GM18519 (cell line): ENCODE data around the gene EXOC3.
"Not testable (repeated sequence)": the region's sequence is repeated elsewhere in the genome, so short reads cannot be mapped to it uniquely, and the experiment has no call there.

Experiments used
- ATAC-seq: cut with Tn5 transposase; IDR thresholded peaks from one replicate; pipeline ENCODE4 v1.9.1; 2021; ENCODE audit warnings: mild to moderate bottlenecking, moderate library complexity; ENCODE audit not compliant: unreplicated experiment, low FRiP score

Gene EXOC3

GRCh38 chr5:470961-471749, 28.2 kb downstream of the EXOC3 start:
- no peak for ATAC-seq

DNA sequence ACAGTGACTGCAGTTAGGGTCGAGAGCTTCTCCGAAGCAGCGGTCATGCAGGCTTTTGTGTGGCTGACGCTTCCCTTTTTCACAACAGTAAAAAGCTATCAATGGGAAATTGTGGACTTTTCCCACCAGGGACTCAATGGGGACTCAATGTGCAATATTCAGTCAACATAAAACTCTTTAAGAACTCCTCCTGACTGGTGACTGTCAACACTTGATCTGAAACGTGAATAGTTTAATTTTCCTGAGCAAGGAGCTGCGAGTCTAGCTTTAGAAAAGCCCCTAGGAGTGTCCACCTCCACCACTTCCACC, 28.7 kb downstream of the EXOC3 start:
- no peak for ATAC-seq

GRCh38 chr5:472076-472655, 29.2 kb downstream of the EXOC3 start:
- ATAC-seq: no peak

- peak; percentile 58 for ATAC-seq
These were observed 29.9 kb downstream of the EXOC3 start for GRCh38 chr5:472656-473550.

DNA sequence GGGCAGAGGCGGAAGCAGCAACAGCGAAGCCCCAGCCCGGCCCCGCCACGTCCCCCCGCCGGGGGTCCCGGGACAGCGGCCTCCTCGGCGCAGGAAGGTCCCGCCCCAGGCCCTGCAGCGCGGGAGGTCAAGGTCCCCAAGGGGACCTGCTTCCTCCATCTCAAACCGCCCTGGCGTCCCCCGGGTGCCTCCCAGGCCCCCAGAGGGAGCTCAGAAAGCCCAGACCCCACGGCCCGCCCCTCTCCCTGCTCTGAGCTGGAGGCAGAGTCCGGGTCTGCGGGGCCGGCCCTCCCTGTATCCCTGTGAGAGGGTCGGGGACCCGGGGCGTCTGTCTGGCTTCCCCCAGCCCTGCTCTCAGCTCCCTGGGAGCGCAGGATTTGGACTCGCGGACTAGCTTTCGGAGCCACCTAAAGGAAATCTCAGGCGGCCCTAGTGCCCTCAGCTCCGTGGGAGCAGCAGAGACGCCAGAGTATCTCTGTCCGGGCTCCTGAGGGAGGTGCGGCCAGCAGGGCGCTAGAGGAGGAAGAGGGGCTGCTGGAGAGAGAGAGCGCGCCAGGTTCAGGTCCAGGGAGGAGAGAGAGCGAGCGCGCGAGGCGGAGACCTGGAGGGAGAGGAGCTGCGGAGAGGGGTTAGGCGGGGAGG, 30.7 kb downstream of the EXOC3 start:
- peak; percentile 16 for ATAC-seq

DNA sequence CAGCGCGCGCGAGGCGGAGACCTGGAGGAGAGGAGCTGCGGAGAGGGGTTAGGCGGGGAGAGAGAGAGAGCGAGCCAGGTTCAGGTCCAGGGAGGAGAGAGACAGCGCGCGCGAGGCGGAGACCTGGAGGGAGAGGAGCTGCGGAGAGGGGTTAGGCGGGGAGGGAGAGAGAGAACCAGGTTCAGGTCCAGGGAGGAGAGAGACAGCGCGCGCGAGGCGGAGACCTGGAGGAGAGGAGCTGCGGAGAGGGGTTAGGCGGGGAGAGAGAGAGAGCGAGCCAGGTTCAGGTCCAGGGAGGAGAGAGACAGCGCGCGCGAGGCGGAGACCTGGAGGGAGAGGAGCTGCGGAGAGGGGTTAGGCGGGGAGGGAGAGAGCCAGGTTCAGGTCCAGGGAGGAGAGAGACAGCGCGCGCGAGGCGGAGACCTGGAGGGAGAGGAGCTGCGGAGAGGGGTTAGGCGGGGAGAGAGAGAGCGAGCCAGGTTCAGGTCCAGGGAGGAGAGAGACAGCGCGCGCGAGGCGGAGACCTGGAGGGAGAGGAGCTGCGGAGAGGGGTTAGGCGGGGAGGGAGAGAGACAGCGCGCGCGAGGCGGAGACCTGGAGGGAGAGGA, 31.4 kb downstream of the EXOC3 start:
- ATAC-seq: not testable (repeated sequence)

DNA sequence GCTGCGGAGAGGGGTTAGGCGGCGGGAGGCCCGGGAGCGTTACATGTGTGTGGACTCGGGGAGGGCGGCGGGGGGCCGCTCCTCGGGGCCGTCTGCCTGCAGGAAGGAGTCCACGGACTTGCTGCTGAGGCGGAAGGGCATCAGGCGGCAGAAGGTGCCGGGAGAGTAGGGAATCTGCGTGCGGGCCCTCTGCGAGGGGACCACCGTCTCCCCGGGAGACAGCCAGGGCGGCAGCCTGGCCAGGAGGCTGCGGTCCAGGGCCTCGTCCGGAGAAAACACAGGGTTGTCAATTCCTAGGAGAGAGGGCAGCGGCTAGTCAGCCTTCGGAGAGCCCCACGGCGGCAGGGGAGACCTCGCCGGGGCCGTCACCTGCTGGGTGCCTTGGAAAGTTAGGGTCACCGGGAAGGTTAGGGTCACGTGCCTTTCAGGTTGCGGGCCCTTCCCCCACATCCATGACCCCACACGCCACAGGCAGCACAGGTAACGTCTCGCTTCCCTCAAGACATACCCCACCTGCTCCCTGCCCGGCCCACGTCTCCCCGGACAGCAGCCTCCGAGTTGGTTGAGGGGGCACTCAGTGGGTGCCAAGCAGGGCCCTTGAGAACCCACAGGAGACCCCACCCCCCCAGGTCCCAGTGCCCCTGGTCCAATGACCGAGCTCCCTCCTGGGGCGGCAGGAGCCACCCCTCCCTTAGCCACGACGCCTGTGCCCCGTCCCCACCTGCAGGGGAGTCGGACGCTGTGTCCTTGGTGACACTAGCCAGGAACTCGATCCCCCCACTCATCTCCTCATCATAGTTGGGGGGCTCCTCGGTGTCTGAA, 32.1 kb downstream of the EXOC3 start:
- ATAC-seq: no peak

- no peak for ATAC-seq
These were observed 32.7 kb downstream of the EXOC3 start for GRCh38 chr5:475704-476101.

DNA sequence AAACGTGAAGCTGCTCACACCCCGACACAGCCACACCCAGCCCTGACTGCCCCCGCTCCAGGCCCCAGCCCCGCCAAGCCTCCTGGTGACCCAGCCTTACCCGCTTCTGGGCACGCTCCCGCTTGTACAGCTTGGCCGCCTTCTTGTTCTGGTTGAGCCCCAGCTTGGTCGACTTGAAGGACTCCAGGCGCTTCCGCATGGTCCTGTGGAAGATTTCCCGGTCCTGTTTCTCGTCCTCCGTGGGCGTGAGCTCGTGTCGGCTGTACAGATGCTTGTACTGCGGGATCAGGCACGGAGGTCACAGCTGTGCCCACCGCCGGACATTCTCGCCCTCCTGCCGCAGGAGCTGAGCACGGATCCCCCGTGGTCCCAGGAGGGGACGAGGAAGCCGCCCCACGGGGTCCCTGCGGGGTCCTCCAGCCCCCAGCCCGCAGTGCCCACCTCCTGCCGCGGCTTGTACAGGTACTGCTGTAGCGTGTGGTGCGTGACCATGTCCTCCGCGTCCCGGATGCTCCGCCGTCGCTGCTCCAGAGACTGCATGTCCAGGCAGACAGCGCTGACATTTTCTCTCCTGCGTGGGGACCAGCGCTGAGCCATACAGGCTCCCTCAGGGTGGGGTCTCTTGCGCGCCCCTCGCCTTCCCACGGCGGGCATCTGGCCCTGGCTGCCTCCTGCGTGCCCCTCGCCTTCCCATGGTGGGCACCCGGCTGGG, 33.3 kb downstream of the EXOC3 start:
- ATAC-seq: no peak

DNA sequence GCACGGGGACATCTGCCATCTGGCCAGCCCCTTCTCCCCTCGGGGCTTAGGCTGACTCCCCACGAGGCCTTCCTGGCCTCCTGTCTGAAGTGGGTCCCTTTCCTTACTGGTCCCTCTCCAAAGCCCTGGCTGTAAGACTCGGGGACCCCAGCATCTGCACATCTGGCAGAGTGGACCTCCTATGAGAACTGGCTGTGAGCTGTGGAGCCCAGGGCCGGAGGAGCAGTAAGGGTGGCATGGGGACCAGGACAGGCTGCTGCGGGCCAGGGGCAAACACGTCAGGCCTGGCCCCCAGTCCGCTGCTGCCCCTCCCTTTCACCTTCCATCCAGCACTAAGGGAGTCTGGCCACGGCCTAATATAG, 33.8 kb downstream of the EXOC3 start:
- no peak for ATAC-seq

DNA sequence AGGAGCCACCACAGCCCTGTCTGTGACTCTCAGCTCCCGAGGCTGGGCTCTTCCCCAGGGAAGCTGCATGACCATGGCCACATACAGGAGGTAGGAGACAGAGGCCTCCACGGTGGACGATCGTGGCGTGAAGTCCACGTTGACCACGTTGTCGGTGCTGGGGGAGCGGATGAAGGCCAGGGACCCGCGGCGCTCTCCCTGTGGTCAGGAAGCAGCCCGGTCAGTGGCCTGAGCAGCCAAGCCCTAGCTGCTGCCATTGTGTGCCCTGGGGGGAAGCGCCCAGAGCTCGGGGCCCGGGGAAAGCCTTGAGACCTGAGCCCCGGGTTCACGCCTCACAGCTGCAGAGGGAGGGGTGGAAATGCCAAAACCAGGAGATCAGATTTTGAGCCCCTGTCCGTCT, 34.3 kb downstream of the EXOC3 start:
- ATAC-seq: no peak

DNA sequence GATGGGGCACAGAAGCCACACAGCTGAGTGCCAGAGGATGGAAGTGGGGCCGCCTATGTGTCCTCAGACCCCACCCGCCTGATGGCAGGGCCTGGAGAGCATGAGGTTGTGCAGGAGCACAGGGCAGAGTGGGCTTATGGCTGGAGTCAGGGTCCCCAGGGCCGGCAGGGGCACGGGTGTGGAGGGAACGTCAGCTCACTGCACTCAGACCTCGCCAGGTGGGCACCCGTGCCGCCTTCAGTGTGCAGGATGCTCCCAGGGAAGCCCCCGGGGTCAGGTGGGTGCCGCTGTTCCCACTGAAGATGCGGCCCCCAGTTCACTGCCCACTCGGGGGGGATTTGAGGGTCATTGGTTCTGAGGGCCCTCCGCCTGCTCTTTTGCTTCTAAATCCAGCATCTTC, 34.9 kb downstream of the EXOC3 start:
- ATAC-seq: no peak

GRCh38 chr5:478369-478981, 35.5 kb downstream of the EXOC3 start:
- ATAC-seq: no peak

- no peak for ATAC-seq
These were observed 36.1 kb downstream of the EXOC3 start for GRCh38 chr5:478982-479535.

DNA sequence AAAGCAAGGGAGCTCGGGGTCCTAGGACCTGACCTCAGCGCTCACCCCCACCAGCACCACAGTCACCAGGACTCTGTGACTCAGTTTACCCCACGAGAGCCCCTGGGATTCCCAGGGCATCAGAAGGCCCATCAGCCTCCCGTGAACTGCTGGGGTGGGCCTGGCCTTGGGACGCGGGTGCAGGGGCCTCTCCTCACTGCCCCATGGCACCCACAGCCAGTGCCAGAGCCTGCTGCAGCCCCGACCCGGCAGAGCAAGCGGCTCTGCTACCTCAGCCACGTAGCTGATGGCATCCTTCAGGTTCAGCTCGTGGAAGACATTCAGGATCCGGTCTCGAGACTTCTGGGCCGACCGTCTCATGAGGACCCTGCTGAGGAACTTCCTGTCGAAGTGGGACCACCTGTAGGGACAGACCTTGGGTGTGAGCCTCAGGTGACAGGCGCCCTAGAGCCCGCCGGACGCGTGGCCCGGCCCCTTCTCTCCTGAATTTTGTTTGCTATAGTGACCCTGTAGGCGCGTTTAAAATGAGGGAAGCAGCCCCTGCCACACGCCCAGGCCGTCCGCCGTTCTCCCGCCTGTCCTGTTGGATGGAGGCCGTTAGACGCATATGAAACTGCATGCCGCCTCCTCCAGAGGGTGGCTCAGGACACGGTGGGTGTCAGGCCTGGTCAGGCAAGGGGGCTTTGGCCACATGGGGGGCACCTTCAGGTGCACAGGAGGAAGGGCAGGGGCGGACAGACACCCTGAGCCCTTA, 36.8 kb downstream of the EXOC3 start:
- ATAC-seq: no peak

GRCh38 chr5:481347-481746, 38.4 kb downstream of the EXOC3 start:
- no peak for ATAC-seq

- ATAC-seq: no peak
These were observed 39.0 kb downstream of the EXOC3 start for GRCh38 chr5:482021-482420.

- no peak for ATAC-seq
These were observed 39.5 kb downstream of the EXOC3 start for GRCh38 chr5:482506-482905.
